Suppressor macrophage treated with lipopolysaccharide for 1 hour (primary cell): ENCODE data around the gene PDE3A.
"Not testable (repeated sequence)": the region's sequence is repeated elsewhere in the genome, so short reads cannot be mapped to it uniquely, and the experiment has no call there.

Source experiments
- DNase-seq, 3 donors: peaks; one replicate each; pipeline ENCODE4 v3.0.0-alpha.2; 2020 to 2022

Gene PDE3A

GRCh38 chr12:20375560-20375959 lies 7.2 kb downstream of the PDE3A start:
- DNase-seq = peak in 2 of 3 donors; percentile 21

DNA sequence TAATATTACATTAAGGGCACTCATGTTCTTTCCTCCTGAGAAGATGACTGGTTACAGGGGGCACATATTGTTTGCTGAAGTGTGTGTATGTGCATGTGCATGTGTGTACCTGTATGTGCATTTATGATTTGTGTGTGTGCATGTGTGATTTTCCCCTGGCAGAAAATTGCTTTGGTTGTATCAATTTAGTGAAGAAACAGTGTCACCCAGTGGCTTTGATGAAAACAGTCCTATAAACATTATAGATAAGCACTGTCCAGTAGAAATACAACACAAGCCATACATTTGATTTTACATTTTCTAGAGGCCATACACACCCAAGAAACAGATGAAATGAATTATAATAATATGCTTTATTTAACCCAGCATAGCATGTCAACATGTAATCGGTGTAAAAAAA lies 8.6 kb downstream of the PDE3A start:
- DNase-seq = peak; percentile 16 to 31 (median 26)

- no peak for DNase-seq
Observed at GRCh38 chr12:20377750-20378149, 9.4 kb downstream of the PDE3A start.

DNA sequence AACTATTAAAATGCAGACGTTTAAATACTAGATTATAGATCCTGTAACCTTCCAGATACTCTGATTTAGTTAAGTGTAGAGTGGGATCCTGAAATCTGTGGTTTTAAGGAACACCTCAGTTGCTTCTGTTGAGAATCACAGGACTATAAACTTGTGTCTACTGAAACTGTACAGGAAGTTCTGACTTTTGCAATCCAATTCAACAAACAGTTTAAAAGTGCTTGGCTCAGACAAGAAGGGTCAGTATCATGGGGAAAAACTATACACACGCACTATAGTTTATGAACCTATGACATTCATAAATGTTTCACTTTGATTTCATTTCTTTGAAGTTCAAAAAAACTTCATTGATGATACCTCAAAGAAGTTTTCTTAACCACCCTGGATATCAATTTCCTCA lies 13.8 kb downstream of the PDE3A start:
- no peak for DNase-seq

DNA sequence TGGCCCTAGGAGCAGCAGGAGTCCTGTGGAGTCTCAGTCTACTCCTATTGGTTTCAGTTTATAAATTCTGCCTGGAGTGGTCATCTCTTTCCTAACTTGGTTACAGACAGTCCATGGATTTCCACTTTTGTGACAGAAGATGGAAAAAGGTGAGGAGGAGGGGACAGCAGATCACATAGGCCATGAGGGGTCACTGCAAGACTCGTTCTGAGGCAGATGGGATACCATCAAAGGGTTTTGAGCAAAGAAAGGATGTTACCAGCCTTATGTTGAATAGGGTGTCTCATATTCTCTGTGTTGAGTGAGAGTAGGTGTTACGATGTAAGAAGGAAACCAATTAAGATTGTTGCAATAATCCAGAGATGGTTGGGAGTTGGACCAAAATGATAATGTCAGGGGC lies 15.3 kb downstream of the PDE3A start:
- DNase-seq = no peak

DNA sequence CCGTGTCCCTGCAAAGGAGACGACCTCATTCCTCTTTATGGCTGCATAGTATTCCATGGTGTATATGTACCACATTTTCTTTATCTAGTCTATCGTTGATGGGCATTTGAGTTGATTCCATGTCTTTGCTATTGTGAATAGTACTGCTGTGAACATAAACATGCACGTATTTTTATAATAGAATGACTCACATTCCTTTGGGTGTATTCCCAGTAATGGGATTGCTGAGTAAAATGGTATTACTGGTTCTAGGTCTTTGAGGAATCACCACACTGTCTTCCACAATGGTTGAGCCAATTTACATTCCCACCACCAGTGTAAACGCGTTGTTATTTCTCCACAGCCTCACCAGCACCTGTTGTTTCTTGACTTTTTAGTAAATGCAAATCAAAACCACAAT lies 16.5 kb downstream of the PDE3A start:
- not testable (repeated sequence) for DNase-seq

DNA sequence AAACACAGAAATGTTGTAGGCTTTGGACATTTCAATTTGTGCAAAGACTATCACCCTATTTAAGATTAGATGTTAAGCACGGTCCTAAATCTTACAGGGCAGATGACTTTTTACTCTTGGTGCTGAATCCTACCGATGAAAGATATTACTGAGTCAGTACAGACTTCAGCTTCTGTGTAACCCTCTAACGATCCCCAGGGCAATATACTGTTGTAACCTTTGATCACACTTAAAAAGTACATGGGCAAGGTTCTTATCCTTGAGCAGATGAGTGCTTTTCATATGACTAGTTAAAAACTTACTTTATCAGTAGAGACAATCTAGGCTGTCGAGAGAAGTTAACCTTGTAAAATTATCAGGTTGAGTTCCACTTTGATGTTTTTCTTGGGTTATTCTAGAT lies 22.5 kb downstream of the PDE3A start:
- DNase-seq = no peak

GRCh38 chr12:20392339-20392738 lies 24.0 kb downstream of the PDE3A start:
- no peak for DNase-seq

DNA sequence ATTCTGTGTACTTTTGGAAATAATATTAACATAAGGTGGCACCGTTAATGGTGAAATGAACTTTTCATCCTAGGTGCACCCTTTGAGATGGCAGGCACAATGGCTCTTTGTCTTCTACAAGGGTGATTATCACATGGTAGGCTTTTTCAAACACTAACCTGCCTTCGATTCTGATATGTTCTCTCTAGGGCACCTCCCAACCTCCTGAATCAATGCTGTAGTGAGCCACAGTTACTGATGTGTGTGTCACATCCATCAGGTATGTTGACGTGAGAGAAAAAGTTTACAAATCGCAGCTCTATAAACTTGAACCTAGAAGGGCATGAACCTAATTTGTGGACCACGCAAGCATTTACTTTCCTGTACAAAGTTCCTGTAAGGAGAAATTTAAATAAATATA lies 25.4 kb downstream of the PDE3A start:
- no peak for DNase-seq

DNA sequence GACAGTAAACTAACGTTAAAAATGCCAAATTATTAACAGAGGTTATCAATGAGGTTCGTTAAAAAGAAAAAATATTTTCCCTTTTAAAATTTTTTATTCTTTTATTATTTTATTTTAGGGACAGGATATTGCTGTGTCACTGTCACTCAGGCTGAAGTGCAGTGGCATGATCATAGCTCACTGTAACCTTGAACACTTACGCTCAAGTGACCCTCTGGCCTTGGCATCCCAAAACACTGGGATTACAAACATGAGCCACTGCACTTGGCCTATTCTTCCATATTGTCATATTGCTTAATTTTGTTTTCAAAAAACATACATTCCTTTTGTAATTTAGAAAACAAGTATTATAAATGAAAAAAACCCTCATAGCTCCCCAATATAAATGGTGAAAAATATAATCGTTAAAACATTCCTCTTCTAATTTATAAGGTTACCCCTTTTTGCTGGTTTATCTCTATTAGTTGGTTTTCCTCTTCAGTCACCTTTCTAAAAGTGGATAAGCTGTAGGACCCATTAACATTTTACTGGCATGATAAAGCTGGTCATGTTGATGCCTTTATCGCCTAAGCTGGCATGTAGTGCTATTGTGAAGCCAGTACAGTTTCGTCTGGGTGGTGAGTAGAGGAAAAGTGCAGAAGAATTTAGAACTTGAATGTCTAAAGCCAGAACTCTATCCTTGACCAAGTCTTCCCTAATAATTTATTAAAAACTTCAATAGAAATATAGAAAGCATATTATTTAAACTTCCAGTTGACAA lies 27.6 kb downstream of the PDE3A start:
- DNase-seq = no peak

DNA sequence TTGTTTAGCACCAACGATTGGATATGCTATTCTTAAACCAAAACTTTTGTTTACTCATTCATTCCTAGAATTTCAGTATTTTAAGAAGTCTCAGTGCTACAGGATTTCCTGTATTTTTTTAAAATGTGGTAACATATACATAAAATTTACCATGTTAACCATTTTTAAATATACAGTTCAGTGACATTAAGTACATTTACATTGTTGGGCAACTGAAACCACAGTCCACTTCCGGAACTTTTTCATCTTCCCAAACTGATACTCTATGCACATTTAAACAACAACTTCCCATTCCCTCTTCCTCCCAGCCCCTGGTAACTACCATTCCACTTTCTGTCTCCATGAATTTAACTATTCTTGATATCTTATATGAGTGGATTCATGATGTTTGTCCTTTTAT lies 30.3 kb downstream of the PDE3A start:
- peak; percentile 3 to 49 (median 33) for DNase-seq

DNA sequence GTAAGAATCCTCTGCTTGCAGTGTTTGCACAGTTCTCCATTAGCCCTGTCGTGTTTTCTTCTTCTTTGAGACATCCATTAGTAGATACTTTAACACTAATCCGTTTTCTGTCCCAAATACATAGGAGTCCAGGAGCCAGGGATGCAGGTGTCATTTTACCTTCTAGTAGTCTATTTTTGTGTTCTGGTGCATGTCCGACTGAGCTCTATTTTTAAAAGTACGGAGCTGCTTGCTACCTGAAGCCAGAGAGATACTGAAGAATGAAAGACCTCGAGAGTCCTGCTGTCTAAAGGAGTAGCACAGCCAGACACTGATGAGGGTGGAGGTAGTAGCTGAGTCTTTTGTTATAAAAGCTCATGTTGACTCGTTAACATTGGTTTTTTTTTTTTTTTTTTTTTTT lies 31.7 kb downstream of the PDE3A start:
- no peak for DNase-seq

- no peak for DNase-seq
Observed at GRCh38 chr12:20403230-20403629, 34.9 kb downstream of the PDE3A start.

- DNase-seq = peak; percentile 53 to 82 (median 76)
Observed at GRCh38 chr12:20404576-20405346, 36.4 kb downstream of the PDE3A start.

DNA sequence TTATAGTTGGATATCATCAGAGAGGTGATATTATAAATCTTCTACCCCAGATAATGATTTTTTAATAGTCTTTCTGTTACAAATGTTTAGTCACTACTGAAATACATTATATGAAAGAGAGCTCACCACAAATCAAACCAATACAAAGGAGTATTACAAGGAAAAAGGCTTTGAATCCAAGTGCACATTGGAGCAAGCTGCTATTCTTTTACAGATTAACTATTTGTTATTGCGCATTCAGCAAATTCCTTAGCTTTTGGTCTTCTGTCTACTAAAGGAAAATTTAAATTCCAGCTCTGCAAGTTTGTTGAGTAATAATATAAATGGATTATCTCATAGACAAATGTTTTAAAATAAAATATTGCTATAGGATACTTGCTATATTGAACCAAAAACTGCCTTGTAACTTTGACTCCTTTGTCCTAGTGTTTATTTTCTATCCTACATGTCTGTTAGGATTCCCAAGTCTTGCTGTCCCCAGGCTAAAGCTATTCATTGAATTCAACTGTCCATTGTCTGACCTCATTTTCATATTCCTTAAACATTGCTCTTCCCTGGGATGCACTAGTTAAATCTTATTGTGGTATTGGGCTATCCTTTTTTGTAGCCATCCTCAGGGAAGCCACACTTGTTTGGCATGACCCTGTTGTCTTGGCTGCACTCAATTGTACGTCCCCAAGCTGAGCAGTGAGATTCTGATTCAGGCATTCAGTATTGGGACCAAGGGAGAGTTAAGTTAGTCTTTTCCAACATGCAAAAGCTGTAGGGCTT lies 41.5 kb downstream of the PDE3A start:
- no peak for DNase-seq

DNA sequence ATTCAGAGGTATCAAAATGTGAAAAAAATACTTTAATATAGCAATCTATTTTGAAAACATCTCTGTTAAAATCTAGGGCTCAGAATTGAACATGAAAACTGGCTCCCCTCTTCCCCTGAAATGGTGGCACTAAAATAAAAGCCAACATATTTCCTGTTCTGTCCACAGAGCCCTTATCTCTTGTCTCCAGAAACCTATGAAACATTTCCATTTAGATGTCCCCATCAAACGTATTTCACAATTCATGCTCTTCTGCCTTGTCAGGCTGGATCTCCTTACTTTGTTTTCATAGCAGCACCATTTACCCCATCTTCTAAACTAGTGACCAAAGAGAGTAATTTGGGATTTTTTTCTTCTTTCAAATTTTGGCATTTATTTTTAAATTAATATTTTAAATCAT lies 42.4 kb downstream of the PDE3A start:
- DNase-seq = no peak

DNA sequence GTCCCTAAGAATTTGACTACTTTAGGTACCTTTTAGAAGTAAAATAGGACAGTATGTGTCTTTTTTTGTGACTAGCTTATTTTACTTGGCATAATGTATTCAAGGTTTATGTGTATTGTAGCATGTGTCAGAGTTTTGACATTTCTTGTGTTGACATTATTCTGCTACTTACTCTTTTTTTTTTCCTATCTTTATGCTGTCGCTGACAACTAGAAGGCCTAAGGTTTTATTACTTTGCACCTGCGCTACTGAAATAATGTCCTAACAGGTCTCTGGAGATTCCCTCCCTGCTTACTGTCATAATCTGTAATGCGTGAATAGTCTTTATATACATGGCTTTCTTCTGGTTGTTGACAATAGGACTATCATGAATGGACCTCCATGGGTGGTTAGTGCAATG lies 43.0 kb downstream of the PDE3A start:
- no peak for DNase-seq

DNA sequence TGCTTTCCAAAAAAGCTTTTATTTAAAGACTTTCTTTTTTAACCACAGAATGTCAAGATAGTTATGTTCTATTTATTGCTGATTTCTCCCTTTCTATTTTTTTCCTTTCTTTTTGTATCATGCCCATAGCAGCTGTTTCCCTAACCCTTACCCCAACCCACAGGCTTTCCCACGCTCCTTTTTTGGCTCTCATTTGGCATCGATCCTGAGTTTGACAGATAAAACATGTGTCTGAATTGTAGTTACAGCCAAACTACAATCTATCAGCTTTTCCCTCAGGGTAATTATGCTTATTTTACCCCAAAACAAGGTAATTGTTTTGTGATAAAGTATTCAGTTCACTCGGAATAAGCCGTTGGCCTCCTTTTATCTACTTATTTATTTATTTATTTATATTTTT lies 46.7 kb downstream of the PDE3A start:
- no peak for DNase-seq

DNA sequence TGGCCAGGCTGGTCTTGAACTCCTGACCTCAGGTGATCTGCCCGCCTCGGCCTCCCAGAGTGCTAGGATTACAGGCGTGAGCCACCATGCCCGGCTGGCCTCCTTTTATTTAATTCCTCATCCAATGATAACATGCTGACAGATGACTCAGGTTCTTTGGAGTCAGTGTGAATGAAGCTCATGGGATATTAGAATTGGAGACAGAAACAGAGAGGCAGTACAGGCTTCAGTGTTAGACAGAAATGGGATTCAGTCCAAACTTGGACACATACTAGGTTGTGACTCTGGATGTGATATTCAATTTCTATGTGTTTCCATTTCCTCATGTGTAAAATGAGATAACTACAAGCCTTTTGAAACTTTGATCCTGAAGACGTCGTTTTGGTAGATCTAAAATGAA lies 47.3 kb downstream of the PDE3A start:
- no peak for DNase-seq

DNA sequence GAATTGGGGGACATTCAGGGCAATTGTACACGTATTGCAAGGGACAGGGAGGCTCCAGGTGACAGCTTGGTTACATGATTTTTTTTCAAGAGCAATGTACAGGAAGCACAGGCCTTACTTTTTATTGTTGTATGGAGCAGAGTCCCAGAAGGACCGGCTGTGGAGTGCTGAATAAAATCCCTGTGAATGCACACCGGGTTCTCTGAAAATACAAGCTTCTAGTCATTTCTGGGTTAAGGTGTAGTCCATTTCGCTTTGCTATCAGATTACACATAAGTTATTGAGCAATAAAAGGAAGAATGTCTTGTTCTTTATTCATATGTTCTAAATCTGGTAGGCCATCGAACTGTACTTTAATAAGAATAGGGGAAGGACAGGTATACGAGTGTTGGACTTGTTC lies 52.2 kb downstream of the PDE3A start:
- no peak for DNase-seq

GRCh38 chr12:20421421-20421820 lies 53.1 kb downstream of the PDE3A start:
- no peak for DNase-seq

- DNase-seq = no peak
Observed at GRCh38 chr12:20423557-20423956, 55.2 kb downstream of the PDE3A start.

GRCh38 chr12:20424841-20425240 lies 56.5 kb downstream of the PDE3A start:
- DNase-seq = no peak

- no peak for DNase-seq
Observed at GRCh38 chr12:20426191-20426590, 57.9 kb downstream of the PDE3A start.
